Smooth muscle cell (in vitro differentiated cells): ENCODE measurements around the gene THRA. TPM values are rescaled to one million over a fixed set of nuclear protein-coding genes. Genes with fewer than 3 reads are reported as not detected.

Experiments
- DNase-seq: peaks from one replicate; lab custom pipeline; 2025; ENCODE audit not compliant: unreplicated experiment; lab: John Stamatoyannopoulos, UW
- H2AFZ ChIP-seq: fragments of 200-600 bp; sonication (generic); 2 replicates; pipeline ENCODE4 v1.6.0; 2016; ENCODE audit warnings: antibody characterized with exemption, low read depth, mild to moderate bottlenecking
- H3F3A ChIP-seq: fragments of 200-600 bp; sonication (generic); 2 replicates; pipeline ENCODE4 v1.6.0; 2017; ENCODE audit warnings: antibody characterized with exemption, low read depth
- H3K27ac ChIP-seq: fragments of 200-600 bp; sonication (generic); 2 replicates; pipeline ENCODE4 v1.5.1; 2016; ENCODE audit warnings: low read depth, mild to moderate bottlenecking
- H3K27me3 ChIP-seq: fragments of 200-600 bp; sonication (generic); 2 replicates; pipeline ENCODE4 v1.6.1; 2016; ENCODE audit warnings: low read depth, mild to moderate bottlenecking
- H3K36me3 ChIP-seq: fragments of 200-600 bp; sonication (generic); 2 replicates; pipeline ENCODE4 v1.5.1; 2016; ENCODE audit warnings: low read depth
- H3K4me1 ChIP-seq: fragments of 200-600 bp; sonication (generic); 2 replicates; pipeline ENCODE4 v1.5.1; 2016; ENCODE audit warnings: low read depth
- H3K4me2 ChIP-seq: fragments of 200-600 bp; sonication (generic); 2 replicates; pipeline ENCODE4 v1.6.0; 2016; ENCODE audit warnings: mild to moderate bottlenecking
- H3K4me3 ChIP-seq: fragments of 200-600 bp; sonication (generic); 2 replicates; pipeline ENCODE4 v1.5.1; 2016; ENCODE audit warnings: mild to moderate bottlenecking
- H3K79me2 ChIP-seq: fragments of 200-600 bp; sonication (generic); 2 replicates; pipeline ENCODE4 v1.6.0; 2016; ENCODE audit warnings: low read depth, mild to moderate bottlenecking
- H3K9ac ChIP-seq: fragments of 200-600 bp; sonication (generic); 2 replicates; pipeline ENCODE4 v1.6.0; 2016; ENCODE audit warnings: low read depth
- H3K9me3 ChIP-seq: fragments of 200-600 bp; sonication (generic); replicated peaks from 2 replicates; pipeline ENCODE4 v1.5.1; 2016; ENCODE audit warnings: low read depth
- H4K20me1 ChIP-seq: fragments of 200-600 bp; sonication (generic); 2 replicates; pipeline ENCODE4 v1.6.0; 2016; ENCODE audit warnings: low read depth
- WGBS: methylation state at CpG from one replicate; pipeline ENCODE4 v1.1.7; 2016; ENCODE audit warnings: low lambda C conversion rate; 5-methylcytosine and 5-hydroxymethylcytosine counted together
- polyA plus RNA-seq: library from polyadenylated mRNA; unstranded; fragments of >200 nt; fragmentation: Nextera tagmentation; extraction: Ambion mirVana; gene quantifications from 2 replicates; pipeline ENCODE4 v1.2.1, GENCODE V29; 2016
- total RNA-seq: library from RNA; depleted of rRNA; stranded (reverse); fragments of >200 nt; gene quantifications from 2 replicates; pipeline ENCODE4 v1.2.3, GENCODE V29; 2014
- TF ChIP-seq, protein P1 (sequence below): fragments of 200-600 bp; sonication (generic); IDR thresholded peaks from 2 replicates; pipeline ENCODE4 v1.5.1; 2017; ENCODE audit warnings: borderline replicate concordance, mild to moderate bottlenecking, antibody characterized with exemption; ENCODE audit not compliant: insufficient read depth, poor library complexity, severe bottlenecking

THRA gene
- total and polyA plus RNA-seq, 2 experiments from 2014 or later: 15.6 to 21.2 TPM

DNA sequence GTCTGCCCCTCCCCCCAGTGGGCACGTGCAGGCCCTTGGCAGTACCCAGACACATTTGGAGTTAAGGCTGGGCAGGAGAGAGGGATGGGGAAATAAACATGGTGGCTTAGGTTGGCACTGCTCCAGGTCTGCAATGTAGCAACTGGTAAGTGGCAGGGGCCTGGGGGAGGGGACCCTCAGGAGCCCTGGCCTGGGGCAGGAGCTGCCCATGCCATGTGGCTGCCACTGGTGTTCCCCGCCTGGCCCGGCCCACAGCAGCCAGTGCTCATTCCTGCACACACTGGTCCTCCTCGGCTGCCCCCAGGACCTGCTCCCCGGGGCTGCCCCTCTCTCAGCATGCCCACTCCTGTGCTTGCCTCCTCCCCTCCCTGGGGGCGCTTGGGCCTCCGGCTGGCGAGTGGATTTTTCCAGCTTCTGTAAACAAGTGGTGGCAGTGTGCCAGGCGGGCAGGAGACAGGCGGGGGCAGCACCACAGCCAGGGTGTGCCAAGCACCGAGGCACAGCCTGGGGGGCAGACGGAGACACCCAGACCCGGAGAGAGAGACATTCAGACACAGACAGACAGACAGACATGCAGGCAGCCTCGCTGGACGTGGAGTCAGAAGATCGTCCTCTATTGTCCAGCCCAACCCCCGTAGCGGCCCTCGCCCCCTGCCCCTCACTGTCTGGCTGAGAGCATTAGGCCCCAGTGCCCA is 9.4 kb downstream of the THRA start:
- Histone ChIP-seq H3K27ac (peak overlapping the region; percentile 42), H3K36me3 (no peaks in the 10 kb centered on the region), H3K4me1 (peaks cover 54% of the 10 kb centered on the region), H3F3A (peaks cover 7% of the 10 kb centered on the region), H3K9me3 (no peaks in the 10 kb centered on the region), H2AFZ (no peak overlapping the region), H4K20me1 (peaks cover 50% of the 10 kb centered on the region), H3K79me2 (peaks cover 16% of the 10 kb centered on the region), H3K27me3 (no peaks in the 10 kb centered on the region), H3K9ac (no peak overlapping the region), H3K4me3 (no peak overlapping the region), H3K4me2 (peak overlapping the region; percentile 57)
- 60% methylated on average over 12 of the region's 19 CpGs for WGBS
- DNase-seq: no peak
- TF ChIP-seq, protein P1, sequence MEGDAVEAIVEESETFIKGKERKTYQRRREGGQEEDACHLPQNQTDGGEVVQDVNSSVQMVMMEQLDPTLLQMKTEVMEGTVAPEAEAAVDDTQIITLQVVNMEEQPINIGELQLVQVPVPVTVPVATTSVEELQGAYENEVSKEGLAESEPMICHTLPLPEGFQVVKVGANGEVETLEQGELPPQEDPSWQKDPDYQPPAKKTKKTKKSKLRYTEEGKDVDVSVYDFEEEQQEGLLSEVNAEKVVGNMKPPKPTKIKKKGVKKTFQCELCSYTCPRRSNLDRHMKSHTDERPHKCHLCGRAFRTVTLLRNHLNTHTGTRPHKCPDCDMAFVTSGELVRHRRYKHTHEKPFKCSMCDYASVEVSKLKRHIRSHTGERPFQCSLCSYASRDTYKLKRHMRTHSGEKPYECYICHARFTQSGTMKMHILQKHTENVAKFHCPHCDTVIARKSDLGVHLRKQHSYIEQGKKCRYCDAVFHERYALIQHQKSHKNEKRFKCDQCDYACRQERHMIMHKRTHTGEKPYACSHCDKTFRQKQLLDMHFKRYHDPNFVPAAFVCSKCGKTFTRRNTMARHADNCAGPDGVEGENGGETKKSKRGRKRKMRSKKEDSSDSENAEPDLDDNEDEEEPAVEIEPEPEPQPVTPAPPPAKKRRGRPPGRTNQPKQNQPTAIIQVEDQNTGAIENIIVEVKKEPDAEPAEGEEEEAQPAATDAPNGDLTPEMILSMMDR: no peak

DNA sequence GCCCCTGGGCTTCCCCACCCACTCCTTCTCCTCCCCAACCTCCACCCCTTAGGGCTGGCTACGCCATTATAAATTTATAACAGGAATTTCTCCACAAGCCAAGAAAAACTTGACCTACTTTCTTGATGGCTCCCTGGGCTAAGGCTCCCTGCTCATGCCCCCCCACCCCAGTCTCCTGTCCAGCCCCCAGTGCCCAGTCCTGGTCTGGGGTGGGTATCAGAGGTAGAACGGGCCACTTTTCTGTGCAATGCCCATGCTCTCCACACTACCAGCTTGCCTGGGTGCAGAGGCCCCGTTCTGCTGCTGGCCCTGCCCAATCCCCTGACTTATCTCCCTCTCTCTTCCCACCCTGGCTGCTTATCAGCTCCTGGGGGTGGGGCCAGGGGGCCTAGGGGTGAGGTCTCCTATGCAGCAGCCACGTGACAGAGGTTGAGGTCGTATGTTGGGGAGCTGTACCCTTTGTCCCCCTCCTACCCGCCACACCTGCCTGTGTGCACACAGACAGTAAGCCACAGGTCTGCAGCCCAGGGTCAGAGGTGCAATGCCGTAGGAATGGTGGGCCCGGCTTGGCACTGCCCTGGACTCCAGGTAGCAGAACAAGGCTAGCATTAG is 10.1 kb downstream of the THRA start:
- Histone ChIP-seq H3K27me3 (no peaks in the 10 kb centered on the region), H3F3A (peaks cover 7% of the 10 kb centered on the region), H3K9me3 (no peaks in the 10 kb centered on the region), H3K4me2 (peak overlapping the region; percentile 57), H3K4me1 (peaks cover 54% of the 10 kb centered on the region), H3K36me3 (no peaks in the 10 kb centered on the region), H3K4me3 (no peak overlapping the region), H3K9ac (no peak overlapping the region), H3K79me2 (peaks cover 16% of the 10 kb centered on the region), H4K20me1 (peaks cover 50% of the 10 kb centered on the region), H3K27ac (peak overlapping the region; percentile 42), H2AFZ (no peak overlapping the region)
- no peak for DNase-seq
- 62% methylated on average over 7 of the region's 8 CpGs for WGBS
- TF ChIP-seq, protein P1: no peak

DNA sequence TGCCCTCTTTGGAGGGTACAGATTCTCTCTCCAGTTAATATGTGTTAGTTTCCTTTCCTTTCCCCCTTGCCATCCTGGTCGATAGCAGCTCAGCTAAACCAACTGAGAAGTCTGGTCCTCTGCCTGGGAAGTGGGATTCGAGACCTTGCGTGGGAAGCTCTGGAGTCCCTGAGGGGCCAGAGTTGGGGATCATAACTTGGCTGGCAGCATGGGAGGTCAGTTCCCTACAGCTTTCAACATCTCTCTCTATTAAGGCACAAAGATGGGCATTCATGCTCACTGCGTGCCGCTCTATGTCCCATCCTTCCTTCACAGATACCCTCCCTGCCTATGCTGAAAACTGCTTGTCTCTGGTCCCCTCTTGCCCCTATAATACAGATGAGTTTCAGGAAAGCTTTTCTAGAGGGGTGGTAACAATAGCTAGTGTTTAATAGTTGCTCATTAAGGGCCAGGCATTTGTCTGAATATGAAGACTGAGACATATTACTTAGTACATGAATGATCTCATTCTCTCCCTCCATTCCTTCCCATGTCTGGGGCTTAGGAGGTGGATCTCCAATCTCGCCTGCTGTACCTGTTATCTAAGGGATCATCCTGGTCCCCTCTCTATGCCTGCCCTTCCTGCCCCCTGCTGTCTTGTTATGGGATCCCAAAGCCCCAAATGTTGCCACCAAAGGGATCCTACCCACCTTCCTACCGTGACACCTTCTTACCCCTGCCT is 10.8 kb downstream of the THRA start:
- no peak overlapping the region for H3K4me2 ChIP-seq
- no peaks in the 10 kb centered on the region for H3K36me3 ChIP-seq
- peaks cover 50% of the 10 kb centered on the region for H4K20me1 ChIP-seq
- WGBS: 85% methylated on average over 7 of the region's 7 CpGs
- no peaks in the 10 kb centered on the region for H3K27me3 ChIP-seq
- no peak overlapping the region for H2AFZ ChIP-seq
- H3K79me2 ChIP-seq: peaks cover 16% of the 10 kb centered on the region
- H3K4me1 ChIP-seq: peaks cover 46% of the 10 kb centered on the region
- no peaks in the 10 kb centered on the region for H3K9me3 ChIP-seq
- H3K9ac ChIP-seq: no peak overlapping the region
- peaks cover 7% of the 10 kb centered on the region for H3F3A ChIP-seq
- no peak overlapping the region for H3K4me3 ChIP-seq
- DNase-seq: no peak
- no peak overlapping the region for H3K27ac ChIP-seq
- TF ChIP-seq, protein P1: no peak
